CMK (cell line): ENCODE measurements around the gene APOA5.

ENCODE experiments used
- DNase-seq: peaks from one replicate; pipeline ENCODE4 v3.0.0-alpha.2; 2010; ENCODE audit warnings: low read depth

The APOA5 gene

GRCh38 chr11:116797816-116798215 is 6.1 kb upstream of the APOA5 start:
- no peak for DNase-seq

- DNase-seq, result no peak
Observed at GRCh38 chr11:116796548-116796947, 4.9 kb upstream of the APOA5 start.

- no peak for DNase-seq
Observed at GRCh38 chr11:116794851-116795250, 3.2 kb upstream of the APOA5 start.

GRCh38 chr11:116793772-116794097 is 2.1 kb upstream of the APOA5 start:
- DNase-seq, result no peak

GRCh38 chr11:116792869-116793771 is 1.4 kb upstream of the APOA5 start:
- DNase-seq, result no peak

GRCh38 chr11:116792144-116792868 is 627 bp upstream of the APOA5 start:
- no peak for DNase-seq

- DNase-seq, result peak; percentile 56
Observed at GRCh38 chr11:116791002-116791812, 472 bp downstream of the APOA5 start.

GRCh38 chr11:116790167-116791001 is 1.3 kb downstream of the APOA5 start:
- no peak for DNase-seq

GRCh38 chr11:116788975-116789374 is 2.7 kb downstream of the APOA5 start:
- DNase-seq, result no peak

- no peak for DNase-seq
Observed at GRCh38 chr11:116788534-116788933, 3.1 kb downstream of the APOA5 start.

GRCh38 chr11:116787786-116788486 is 3.7 kb downstream of the APOA5 start, which contains the start of gene ZPR1:
Gene ZPR1, minus strand, starts transcription at chr11:116788023. Its CDS starts 33 bp downstream, at chr11:116787990.
- peak; percentile 45 for DNase-seq

- DNase-seq, result no peak
Observed at GRCh38 chr11:116787436-116787785, 4.3 kb downstream of the APOA5 start.

GRCh38 chr11:116786966-116787365 is 4.7 kb downstream of the APOA5 start:
- DNase-seq, result no peak

- no peak for DNase-seq
Observed at GRCh38 chr11:116786326-116786725, 5.4 kb downstream of the APOA5 start.

- DNase-seq, result no peak
Observed at GRCh38 chr11:116782728-116783127, 9.0 kb downstream of the APOA5 start.

- DNase-seq, result no peak
Observed at GRCh38 chr11:116778556-116778955, 13.1 kb downstream of the APOA5 start.

GRCh38 chr11:116777056-116777455 is 14.6 kb downstream of the APOA5 start:
- no peak for DNase-seq

GRCh38 chr11:116776522-116776984 is 15.1 kb downstream of the APOA5 start:
- no peak for DNase-seq

- DNase-seq, result no peak
Observed at GRCh38 chr11:116775975-116776374, 15.7 kb downstream of the APOA5 start.

- no peak for DNase-seq
Observed at GRCh38 chr11:116774661-116775060, 17.0 kb downstream of the APOA5 start.
